GM23338 (cell line): ENCODE data around the gene VANGL1.

Experiments used
- CREB1 ChIP-seq: fragments of 250-450 bp; sonication (Bioruptor Pico); IDR thresholded peaks from 2 replicates; pipeline ENCODE4 v1.5.0; 2020; ENCODE audit warnings: low read depth, mild to moderate bottlenecking, moderate library complexity
- CTCF ChIP-seq, 2 experiments: fragments of 200-600 bp in 1 of 2; sonication (generic) in 1 of 2; conservative IDR thresholded peaks; 2 replicates each; pipeline versions ENCODE4 v1.5.1 to v1.6.1; 2016 to 2017; ENCODE audit warnings: antibody characterized with exemption in 2 of 2, low read depth in 2 of 2, mild to moderate bottlenecking in 2 of 2, moderate library complexity in 1 of 2
- ETS1 ChIP-seq: IDR thresholded peaks from 2 replicates; pipeline ENCODE4 v1.6.1; 2016; ENCODE audit warnings: antibody characterized with exemption
- EZH2 ChIP-seq: fragments of 200-600 bp; sonication (generic); IDR thresholded peaks from one replicate; pipeline ENCODE4 v1.8.0; 2017; ENCODE audit warnings: antibody characterized with exemption, mild to moderate bottlenecking, low read depth; ENCODE audit not compliant: unreplicated experiment
- EZH2phosphoT487 ChIP-seq: fragments of 200-600 bp; sonication (generic); IDR thresholded peaks from one replicate; pipeline ENCODE4 v1.8.1; 2018; ENCODE audit warnings: antibody characterized with exemption; ENCODE audit not compliant: unreplicated experiment
- JUNB ChIP-seq: IDR thresholded peaks from one replicate; pipeline ENCODE4 v1.6.1; 2016; ENCODE audit warnings: antibody characterized with exemption; ENCODE audit not compliant: unreplicated experiment
- NANOG ChIP-seq: IDR thresholded peaks from 2 replicates; pipeline ENCODE4 v1.6.1; 2016; ENCODE audit warnings: antibody characterized with exemption, borderline replicate concordance
- POLR2AphosphoS5 ChIP-seq: IDR thresholded peaks from 2 replicates; pipeline ENCODE4 v1.6.1; 2016; ENCODE audit warnings: antibody characterized with exemption, low read depth
- STAT1 ChIP-seq: IDR thresholded peaks from one replicate; pipeline ENCODE4 v1.6.1; 2016; ENCODE audit warnings: antibody characterized with exemption; ENCODE audit not compliant: unreplicated experiment
- ZNF114 ChIP-seq: fragments of 250-450 bp; sonication (Bioruptor Pico); IDR thresholded peaks from 2 replicates; pipeline ENCODE4 v1.5.0; 2020; ENCODE audit warnings: mild to moderate bottlenecking, moderate library complexity
- ZNF331 ChIP-seq: fragments of 250-450 bp; sonication (Bioruptor Pico); IDR thresholded peaks from 2 replicates; pipeline ENCODE4 v1.5.0; 2020; ENCODE audit warnings: low read depth, mild to moderate bottlenecking, moderate library complexity
- TF ChIP-seq, protein P1 (sequence below): IDR thresholded peaks from one replicate; pipeline ENCODE4 v1.6.1; 2018; ENCODE audit warnings: antibody characterized with exemption; ENCODE audit not compliant: unreplicated experiment

GRCh38 chr1:115672224-115673009, 30.6 kb downstream of the VANGL1 start:
- TF ChIP-seq CTCF (conservative IDR thresholded peaks at IDR 0.05; ENCODE audit: low read depth in 2 of 2) (no peak), EZH2 (no peak), CREB1 (CRISPR knock-in tag) (no peak), JUNB (no peak), POLR2AphosphoS5 (no peak), ETS1 (no peak), ZNF114 (CRISPR knock-in tag) (no peak), EZH2phosphoT487 (no peak), ZNF331 (CRISPR knock-in tag) (no peak), STAT1 (no peak), NANOG (no peak)
- TF ChIP-seq, protein P1, sequence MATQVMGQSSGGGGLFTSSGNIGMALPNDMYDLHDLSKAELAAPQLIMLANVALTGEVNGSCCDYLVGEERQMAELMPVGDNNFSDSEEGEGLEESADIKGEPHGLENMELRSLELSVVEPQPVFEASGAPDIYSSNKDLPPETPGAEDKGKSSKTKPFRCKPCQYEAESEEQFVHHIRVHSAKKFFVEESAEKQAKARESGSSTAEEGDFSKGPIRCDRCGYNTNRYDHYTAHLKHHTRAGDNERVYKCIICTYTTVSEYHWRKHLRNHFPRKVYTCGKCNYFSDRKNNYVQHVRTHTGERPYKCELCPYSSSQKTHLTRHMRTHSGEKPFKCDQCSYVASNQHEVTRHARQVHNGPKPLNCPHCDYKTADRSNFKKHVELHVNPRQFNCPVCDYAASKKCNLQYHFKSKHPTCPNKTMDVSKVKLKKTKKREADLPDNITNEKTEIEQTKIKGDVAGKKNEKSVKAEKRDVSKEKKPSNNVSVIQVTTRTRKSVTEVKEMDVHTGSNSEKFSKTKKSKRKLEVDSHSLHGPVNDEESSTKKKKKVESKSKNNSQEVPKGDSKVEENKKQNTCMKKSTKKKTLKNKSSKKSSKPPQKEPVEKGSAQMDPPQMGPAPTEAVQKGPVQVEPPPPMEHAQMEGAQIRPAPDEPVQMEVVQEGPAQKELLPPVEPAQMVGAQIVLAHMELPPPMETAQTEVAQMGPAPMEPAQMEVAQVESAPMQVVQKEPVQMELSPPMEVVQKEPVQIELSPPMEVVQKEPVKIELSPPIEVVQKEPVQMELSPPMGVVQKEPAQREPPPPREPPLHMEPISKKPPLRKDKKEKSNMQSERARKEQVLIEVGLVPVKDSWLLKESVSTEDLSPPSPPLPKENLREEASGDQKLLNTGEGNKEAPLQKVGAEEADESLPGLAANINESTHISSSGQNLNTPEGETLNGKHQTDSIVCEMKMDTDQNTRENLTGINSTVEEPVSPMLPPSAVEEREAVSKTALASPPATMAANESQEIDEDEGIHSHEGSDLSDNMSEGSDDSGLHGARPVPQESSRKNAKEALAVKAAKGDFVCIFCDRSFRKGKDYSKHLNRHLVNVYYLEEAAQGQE: no peak
